HG02973 (cell line): ENCODE results near the gene CCDC60.

Source experiments
- ATAC-seq: cut with Tn5 transposase; IDR thresholded peaks from one replicate; pipeline ENCODE4 v1.9.1; 2021; ENCODE audit warnings: moderate library complexity; ENCODE audit not compliant: unreplicated experiment

CCDC60 gene

GRCh38 chr12:119334430-119335170, at the start of gene CCDC60:
TSS of gene CCDC60 (plus strand) at chr12:119334729. CDS start at chr12:119335177, 448 bp downstream.
- ATAC-seq = no peak

- no peak for ATAC-seq
These were observed 46.0 kb upstream of the CCDC60 start for GRCh38 chr12:119288576-119288975.

DNA sequence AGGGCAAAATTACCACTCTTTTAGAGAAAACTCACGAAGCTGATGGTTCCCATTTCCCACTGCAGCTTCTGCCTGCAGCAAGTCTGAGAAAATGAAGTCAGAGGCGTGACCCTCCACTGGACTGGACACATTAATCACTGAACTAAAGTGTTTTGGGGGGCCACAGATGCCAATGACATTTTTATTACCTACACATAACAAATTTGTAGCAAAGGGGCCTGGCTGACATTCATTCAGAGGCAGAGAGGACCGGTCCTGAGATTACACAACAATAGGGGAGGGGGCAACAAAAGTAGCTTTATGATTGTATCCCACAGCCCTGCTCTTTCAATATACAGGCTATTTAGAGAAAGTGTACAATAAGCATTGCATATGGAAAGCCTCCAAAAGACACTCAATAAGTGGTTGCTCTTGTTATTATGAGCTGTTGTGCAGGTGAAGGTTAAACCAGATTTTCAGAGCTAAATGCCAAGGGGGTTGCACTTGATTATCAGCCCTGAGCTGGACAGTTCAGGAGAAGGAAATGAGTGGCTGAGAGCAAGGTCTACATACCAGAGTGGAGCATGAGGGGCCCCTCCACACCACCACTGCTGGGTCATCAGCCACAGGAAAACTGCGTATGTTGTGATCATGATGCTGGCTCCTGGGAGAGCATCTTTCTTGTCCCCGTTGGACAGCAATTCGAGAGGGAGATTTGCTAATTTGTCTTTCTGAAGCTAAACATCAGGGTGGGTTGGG, 41.5 kb upstream of the CCDC60 start:
- ATAC-seq = no peak

- ATAC-seq = no peak
These were observed 40.3 kb upstream of the CCDC60 start for GRCh38 chr12:119294211-119294610.

- ATAC-seq = no peak
These were observed 38.0 kb upstream of the CCDC60 start for GRCh38 chr12:119296535-119296934.

GRCh38 chr12:119299130-119299529, 35.4 kb upstream of the CCDC60 start:
- no peak for ATAC-seq

GRCh38 chr12:119301379-119301778, 33.1 kb upstream of the CCDC60 start:
- ATAC-seq = no peak

- ATAC-seq = no peak
These were observed 32.0 kb upstream of the CCDC60 start for GRCh38 chr12:119302451-119303080.

GRCh38 chr12:119306593-119306992, 27.9 kb upstream of the CCDC60 start:
- no peak for ATAC-seq

GRCh38 chr12:119307747-119308146, 26.8 kb upstream of the CCDC60 start:
- ATAC-seq = no peak

GRCh38 chr12:119308708-119309456, 25.6 kb upstream of the CCDC60 start:
- no peak for ATAC-seq

DNA sequence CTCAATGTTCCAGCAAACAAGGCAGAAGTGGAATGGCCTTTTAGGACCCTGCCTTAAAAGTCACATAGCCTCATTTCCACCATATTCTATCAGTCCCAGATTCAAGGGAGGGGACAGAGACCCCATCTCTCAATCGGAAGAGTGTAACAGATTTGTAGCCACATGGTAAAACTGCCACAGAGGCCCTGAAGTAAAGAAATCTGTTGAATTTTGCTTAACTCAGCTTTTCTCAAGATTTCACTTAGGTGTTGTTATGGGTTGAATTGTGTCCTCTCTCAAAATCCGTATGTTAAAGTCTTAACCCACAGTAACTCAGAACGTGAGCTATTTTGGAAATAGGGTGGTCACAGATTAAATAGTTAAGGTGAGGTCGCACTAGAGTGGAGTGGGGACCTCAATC, 22.7 kb upstream of the CCDC60 start:
- no peak for ATAC-seq

DNA sequence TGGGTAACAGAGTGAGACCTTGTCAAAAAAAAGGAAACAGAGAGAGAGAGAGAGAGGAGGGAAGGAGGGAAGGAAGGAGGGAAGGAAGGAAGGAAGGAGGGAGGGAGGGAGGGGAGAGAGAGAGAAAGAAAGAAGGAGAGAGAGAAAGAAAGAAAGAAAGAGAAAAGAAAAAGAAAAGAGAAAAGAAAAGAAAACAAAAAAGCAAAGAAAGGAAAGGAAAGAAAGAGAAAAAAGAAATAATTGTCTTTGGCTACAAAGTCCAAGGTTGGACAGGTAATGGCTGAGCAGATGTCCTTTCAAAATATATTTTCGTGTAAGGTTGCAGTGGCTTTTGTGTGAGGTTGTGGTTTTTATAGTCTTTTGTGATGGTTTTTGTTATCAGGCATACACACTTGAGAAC, 21.6 kb upstream of the CCDC60 start:
- no peak for ATAC-seq

GRCh38 chr12:119314290-119314689, 20.2 kb upstream of the CCDC60 start:
- ATAC-seq = no peak

DNA sequence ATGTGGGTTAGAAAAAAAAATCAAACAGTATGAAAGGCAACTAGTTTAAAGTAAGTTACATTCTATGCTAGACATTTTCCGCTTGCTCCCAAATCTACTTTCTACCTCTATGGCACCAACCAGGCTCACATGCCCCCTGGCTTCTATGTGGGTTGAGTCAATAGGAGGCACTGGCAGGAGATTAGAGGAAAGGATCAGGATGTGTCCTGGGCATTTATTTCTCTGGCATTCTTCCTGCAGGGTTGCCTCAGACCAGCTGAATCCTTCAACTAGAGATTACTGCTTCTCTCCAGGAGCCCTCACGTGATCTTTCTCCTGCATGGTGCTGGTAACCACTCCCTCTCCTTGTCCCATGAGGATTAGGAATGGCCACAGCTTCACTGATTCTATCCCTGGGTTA, 14.9 kb upstream of the CCDC60 start:
- no peak for ATAC-seq

- no peak for ATAC-seq
These were observed 13.9 kb upstream of the CCDC60 start for GRCh38 chr12:119320678-119321077.

GRCh38 chr12:119322301-119322723, 12.2 kb upstream of the CCDC60 start:
- no peak for ATAC-seq

GRCh38 chr12:119325813-119326212, 8.7 kb upstream of the CCDC60 start:
- no peak for ATAC-seq

- ATAC-seq = no peak
These were observed 8.2 kb upstream of the CCDC60 start for GRCh38 chr12:119326341-119326740.

DNA sequence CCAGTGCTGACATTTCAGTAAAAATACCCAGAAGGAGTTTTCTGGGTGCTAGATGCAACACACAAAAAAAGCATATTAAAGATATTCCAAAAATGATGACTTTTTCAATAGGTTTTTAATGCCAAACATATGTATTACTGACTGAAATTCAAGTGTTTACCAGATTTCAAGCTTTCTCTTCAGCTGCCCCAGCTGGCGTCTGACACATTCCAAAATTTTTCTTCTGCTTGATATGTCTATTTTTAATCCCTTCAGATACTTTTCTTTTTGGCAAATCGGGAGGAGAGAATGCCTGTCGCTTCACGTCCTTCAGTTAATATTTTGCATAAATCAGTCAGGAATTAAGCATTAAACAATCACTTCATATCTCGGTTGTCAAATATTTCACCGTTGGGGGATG, 7.1 kb upstream of the CCDC60 start:
- no peak for ATAC-seq

DNA sequence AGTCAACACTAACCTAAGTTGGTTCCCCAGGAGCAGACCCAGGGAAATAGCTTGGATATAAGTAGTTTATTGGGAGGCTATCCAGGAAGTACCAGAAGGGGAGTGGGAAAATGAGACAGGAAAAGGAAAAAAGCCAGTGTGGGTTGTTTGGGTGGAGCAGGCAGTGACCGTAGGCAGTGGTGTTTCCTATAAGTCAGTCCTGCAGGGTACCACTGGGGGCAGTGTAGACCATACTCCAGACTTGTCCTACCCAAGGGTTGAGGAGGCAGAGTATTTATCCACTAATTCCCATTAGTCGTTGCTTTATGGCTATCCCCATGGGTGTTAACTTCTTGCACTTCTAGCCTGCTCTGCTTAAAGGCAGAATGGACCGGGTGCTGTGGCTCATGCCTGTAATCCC, 6.4 kb upstream of the CCDC60 start:
- ATAC-seq = no peak
